B cell (primary cell): ENCODE data around the gene ZNF791.

ENCODE experiments used
- EZH2 ChIP-seq: IDR thresholded peaks from 2 replicates; pipeline ENCODE4 v1.6.1; 2012; ENCODE audit warnings: borderline replicate concordance, low read depth, mild to moderate bottlenecking, moderate library complexity, low read length; ENCODE audit not compliant: insufficient read depth, poor library complexity, severe bottlenecking
- TF ChIP-seq, protein P1 (sequence below): fragments of 200-600 bp; IDR thresholded peaks from one replicate; pipeline ENCODE4 v1.8.0; 2022; ENCODE audit warnings: antibody characterized with exemption, mild to moderate bottlenecking

DNA sequence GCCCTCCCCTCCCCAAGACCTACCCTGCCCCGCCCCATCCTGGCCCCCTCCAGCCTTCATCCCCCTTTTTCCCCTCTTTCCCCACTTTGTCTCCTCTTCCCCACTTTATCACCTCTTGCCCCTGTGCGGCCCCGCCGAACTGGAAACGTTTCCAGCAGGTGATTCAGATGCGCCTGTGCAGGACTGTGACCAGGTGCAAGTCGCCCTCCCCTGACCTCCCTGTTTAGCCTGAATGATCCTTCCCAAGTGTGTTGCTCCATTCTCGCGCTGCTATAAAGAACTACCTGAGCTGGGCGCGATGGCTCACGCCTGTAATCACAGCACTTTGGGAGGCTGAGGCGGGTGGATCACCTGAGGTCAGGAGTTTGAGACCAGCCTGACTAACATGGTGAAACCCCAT lies 25.9 kb downstream of the ZNF791 start:
- TF ChIP-seq, protein P1, sequence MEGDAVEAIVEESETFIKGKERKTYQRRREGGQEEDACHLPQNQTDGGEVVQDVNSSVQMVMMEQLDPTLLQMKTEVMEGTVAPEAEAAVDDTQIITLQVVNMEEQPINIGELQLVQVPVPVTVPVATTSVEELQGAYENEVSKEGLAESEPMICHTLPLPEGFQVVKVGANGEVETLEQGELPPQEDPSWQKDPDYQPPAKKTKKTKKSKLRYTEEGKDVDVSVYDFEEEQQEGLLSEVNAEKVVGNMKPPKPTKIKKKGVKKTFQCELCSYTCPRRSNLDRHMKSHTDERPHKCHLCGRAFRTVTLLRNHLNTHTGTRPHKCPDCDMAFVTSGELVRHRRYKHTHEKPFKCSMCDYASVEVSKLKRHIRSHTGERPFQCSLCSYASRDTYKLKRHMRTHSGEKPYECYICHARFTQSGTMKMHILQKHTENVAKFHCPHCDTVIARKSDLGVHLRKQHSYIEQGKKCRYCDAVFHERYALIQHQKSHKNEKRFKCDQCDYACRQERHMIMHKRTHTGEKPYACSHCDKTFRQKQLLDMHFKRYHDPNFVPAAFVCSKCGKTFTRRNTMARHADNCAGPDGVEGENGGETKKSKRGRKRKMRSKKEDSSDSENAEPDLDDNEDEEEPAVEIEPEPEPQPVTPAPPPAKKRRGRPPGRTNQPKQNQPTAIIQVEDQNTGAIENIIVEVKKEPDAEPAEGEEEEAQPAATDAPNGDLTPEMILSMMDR: no peak
- TF ChIP-seq EZH2: no peak
